ENCODE results near the gene NBPF4.
"Not testable (repeated sequence)": the region's sequence is repeated elsewhere in the genome, so short reads cannot be mapped to it uniquely, and the experiment has no call there.

The NBPF4 gene

GRCh38 chr1:108227772-108228171 lies 16.1 kb downstream of the NBPF4 start:
- H3K4me1 ChIP-seq (ENCODE audit: control insufficient read depth, insufficient read depth, low read length); H3K27ac ChIP-seq (ENCODE audit: low read depth, low read length); H3K9ac ChIP-seq (ENCODE audit: low read length); H3K27me3 ChIP-seq (ENCODE audit: control insufficient read depth, insufficient read depth, low read length); H3K4me3 ChIP-seq (ENCODE audit: low read length); H3K36me3 ChIP-seq (ENCODE audit: control insufficient read depth, insufficient read depth, low read length): not testable (repeated sequence)

DNA sequence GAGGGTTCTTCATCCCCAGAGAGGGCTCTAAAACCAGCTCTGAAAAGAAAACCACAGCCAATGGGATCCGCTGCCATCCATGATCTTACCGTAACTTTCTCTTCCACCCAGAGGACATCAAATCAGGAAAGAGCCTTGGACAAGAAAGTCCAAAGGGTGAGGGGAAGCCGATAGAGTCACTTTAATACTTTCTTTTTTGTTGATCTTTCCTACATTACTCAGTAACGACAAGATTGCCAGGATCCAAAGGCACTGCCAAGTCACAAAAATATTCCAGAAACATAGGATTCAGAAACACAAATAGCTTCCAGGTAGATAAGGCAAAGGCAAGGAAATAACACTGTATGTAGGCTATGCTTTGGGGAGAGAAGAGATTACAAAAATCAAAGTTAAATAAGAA lies 17.0 kb downstream of the NBPF4 start:
- not testable (repeated sequence) for H3K27ac ChIP-seq (ENCODE audit: low read depth, low read length); H3K36me3 ChIP-seq (ENCODE audit: control insufficient read depth, insufficient read depth, low read length)

GRCh38 chr1:108223226-108223625 lies 20.6 kb downstream of the NBPF4 start:
- H3K27me3 ChIP-seq (ENCODE audit: control insufficient read depth, insufficient read depth, low read length); H3K4me1 ChIP-seq (ENCODE audit: control insufficient read depth, insufficient read depth, low read length); H3K9ac ChIP-seq (ENCODE audit: low read length); H3K27ac ChIP-seq (ENCODE audit: low read depth, low read length); H3K36me3 ChIP-seq (ENCODE audit: control insufficient read depth, insufficient read depth, low read length); H3K4me3 ChIP-seq (ENCODE audit: low read length): not testable (repeated sequence)

More for the DNA sequence above, 17.0 kb downstream of the NBPF4 start:
- not testable (repeated sequence) for H3K4me1 ChIP-seq (ENCODE audit: control insufficient read depth, insufficient read depth, low read length); H3K4me3 ChIP-seq (ENCODE audit: low read length); H3K9ac ChIP-seq (ENCODE audit: low read length); H3K27me3 ChIP-seq (ENCODE audit: control insufficient read depth, insufficient read depth, low read length)

- not testable (repeated sequence) for H3K4me3 ChIP-seq (ENCODE audit: low read length)
Observed at GRCh38 chr1:108217515-108218174, 26.2 kb downstream of the NBPF4 start.

GRCh38 chr1:108217007-108217406 lies 26.9 kb downstream of the NBPF4 start:
- H3K9ac ChIP-seq (ENCODE audit: low read length); H3K4me1 ChIP-seq (ENCODE audit: control insufficient read depth, insufficient read depth, low read length); H3K36me3 ChIP-seq (ENCODE audit: control insufficient read depth, insufficient read depth, low read length); H3K4me3 ChIP-seq (ENCODE audit: low read length); H3K27ac ChIP-seq (ENCODE audit: low read depth, low read length); H3K27me3 ChIP-seq (ENCODE audit: control insufficient read depth, insufficient read depth, low read length): not testable (repeated sequence)

More at GRCh38 chr1:108217515-108218174, 26.2 kb downstream of the NBPF4 start:
- not testable (repeated sequence) for H3K27ac ChIP-seq (ENCODE audit: low read depth, low read length); H3K27me3 ChIP-seq (ENCODE audit: control insufficient read depth, insufficient read depth, low read length); H3K4me1 ChIP-seq (ENCODE audit: control insufficient read depth, insufficient read depth, low read length); H3K36me3 ChIP-seq (ENCODE audit: control insufficient read depth, insufficient read depth, low read length); H3K9ac ChIP-seq (ENCODE audit: low read length)

DNA sequence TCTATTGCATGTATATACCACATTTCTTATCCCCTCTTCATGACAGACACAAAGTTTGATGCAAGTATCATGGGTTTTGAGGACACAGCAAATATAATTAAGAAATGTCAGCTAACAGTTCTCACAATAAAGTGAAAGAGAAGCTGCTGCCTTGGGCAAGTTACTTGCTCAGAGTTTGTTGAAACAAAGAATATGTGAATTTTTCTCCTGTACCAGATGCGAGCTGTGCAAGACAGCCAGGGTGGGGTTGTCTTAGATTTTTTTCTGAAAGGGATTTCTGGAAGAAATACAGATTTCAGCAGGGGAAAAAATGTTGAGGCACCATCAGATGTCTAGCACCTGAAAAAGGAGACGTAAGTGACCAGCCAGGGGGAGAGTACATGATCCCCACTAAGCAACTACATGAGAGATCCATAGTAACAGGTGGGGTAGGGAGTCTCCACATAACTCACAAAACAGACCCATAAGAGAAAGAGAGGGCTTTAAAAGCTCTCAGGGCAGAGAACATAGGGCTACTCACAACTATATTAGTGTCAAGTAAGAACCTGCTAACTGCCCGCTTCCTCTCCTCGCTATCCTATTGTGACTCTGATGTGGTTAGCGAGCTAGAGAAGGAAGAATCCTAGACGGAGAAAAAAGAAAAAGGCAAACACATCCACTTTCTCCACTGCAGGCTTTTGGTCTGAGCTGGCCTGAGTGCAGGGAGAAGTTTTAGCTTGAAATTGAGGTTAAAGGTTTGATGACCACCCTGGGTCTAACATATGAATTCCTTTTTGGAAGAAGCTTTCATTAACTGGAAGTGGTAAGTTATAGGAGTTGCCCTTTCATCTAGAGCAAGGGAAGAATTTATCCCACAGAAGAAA lies 27.6 kb downstream of the NBPF4 start:
- H3K27ac ChIP-seq (ENCODE audit: low read depth, low read length); H3K4me1 ChIP-seq (ENCODE audit: control insufficient read depth, insufficient read depth, low read length); H3K9ac ChIP-seq (ENCODE audit: low read length); H3K4me3 ChIP-seq (ENCODE audit: low read length); H3K27me3 ChIP-seq (ENCODE audit: control insufficient read depth, insufficient read depth, low read length); H3K36me3 ChIP-seq (ENCODE audit: control insufficient read depth, insufficient read depth, low read length): not testable (repeated sequence)

- not testable (repeated sequence) for H3K4me3 ChIP-seq (ENCODE audit: low read length); H3K36me3 ChIP-seq (ENCODE audit: control insufficient read depth, insufficient read depth, low read length); H3K4me1 ChIP-seq (ENCODE audit: control insufficient read depth, insufficient read depth, low read length); H3K27ac ChIP-seq (ENCODE audit: low read depth, low read length); H3K9ac ChIP-seq (ENCODE audit: low read length); H3K27me3 ChIP-seq (ENCODE audit: control insufficient read depth, insufficient read depth, low read length)
Observed at GRCh38 chr1:108214641-108215465, 29.0 kb downstream of the NBPF4 start.

- Histone ChIP-seq H3K9ac (ENCODE audit: low read length) (no peak overlapping the region), H3K27ac (ENCODE audit: low read depth, low read length) (no peak overlapping the region), H3K36me3 (ENCODE audit: control insufficient read depth, insufficient read depth, low read length) (no peaks in the 10 kb centered on the region), H3K4me1 (ENCODE audit: control insufficient read depth, insufficient read depth, low read length) (no peaks in the 10 kb centered on the region), H3K27me3 (ENCODE audit: control insufficient read depth, insufficient read depth, low read length) (no peaks in the 10 kb centered on the region), H3K4me3 (ENCODE audit: low read length) (no peak overlapping the region)
Observed at GRCh38 chr1:108211014-108211413, 32.9 kb downstream of the NBPF4 start.

DNA sequence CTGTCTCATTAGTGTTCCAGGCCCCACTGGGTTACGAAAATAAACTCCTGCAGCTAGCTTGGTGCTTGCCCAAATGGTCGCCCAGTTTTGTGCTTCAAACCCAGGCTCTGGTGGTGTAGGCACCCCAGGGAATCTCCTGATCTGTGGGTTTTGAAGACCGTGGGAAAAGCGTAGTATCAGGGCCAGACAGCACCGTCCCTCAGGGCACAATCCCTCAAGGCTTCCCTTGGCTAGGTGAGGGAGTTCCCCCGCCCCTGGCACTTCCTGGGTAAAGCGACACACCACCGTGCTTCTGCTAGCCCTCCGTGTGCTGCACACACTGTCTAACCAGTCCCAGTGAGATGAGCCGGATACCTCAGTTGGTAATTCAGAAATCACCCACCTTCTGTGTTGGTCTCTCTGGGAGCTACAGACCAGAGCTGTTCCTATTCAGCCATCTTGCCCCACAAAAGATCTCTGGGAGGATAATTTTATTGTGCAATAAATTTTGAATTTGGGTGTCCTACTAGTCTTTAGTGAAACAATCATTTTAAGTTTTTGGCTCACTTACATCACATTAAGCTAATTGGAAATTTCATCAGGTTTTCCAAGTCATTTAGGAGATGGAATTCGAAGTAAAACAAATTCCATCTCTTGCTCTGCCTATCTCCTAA lies 34.3 kb downstream of the NBPF4 start:
- no peak overlapping the region for H3K4me3 ChIP-seq (ENCODE audit: low read length)
- no peaks in the 10 kb centered on the region for H3K4me1 ChIP-seq (ENCODE audit: control insufficient read depth, insufficient read depth, low read length)
- H3K9ac ChIP-seq (ENCODE audit: low read length), result no peak overlapping the region
- no peaks in the 10 kb centered on the region for H3K36me3 ChIP-seq (ENCODE audit: control insufficient read depth, insufficient read depth, low read length)
- H3K27me3 ChIP-seq (ENCODE audit: control insufficient read depth, insufficient read depth, low read length), result no peaks in the 10 kb centered on the region
- H3K27ac ChIP-seq (ENCODE audit: low read depth, low read length), result no peak overlapping the region

GRCh38 chr1:108208724-108209446 lies 35.0 kb downstream of the NBPF4 start:
- Histone ChIP-seq H3K27me3 (ENCODE audit: control insufficient read depth, insufficient read depth, low read length) (no peaks in the 10 kb centered on the region), H3K4me3 (ENCODE audit: low read length) (no peak overlapping the region), H3K27ac (ENCODE audit: low read depth, low read length) (no peak overlapping the region), H3K36me3 (ENCODE audit: control insufficient read depth, insufficient read depth, low read length) (no peaks in the 10 kb centered on the region), H3K9ac (ENCODE audit: low read length) (no peak overlapping the region), H3K4me1 (ENCODE audit: control insufficient read depth, insufficient read depth, low read length) (no peaks in the 10 kb centered on the region)

GRCh38 chr1:108203582-108203981 lies 40.3 kb downstream of the NBPF4 start:
- not testable (repeated sequence) for H3K27ac ChIP-seq (ENCODE audit: low read depth, low read length); H3K27me3 ChIP-seq (ENCODE audit: control insufficient read depth, insufficient read depth, low read length); H3K4me1 ChIP-seq (ENCODE audit: control insufficient read depth, insufficient read depth, low read length); H3K36me3 ChIP-seq (ENCODE audit: control insufficient read depth, insufficient read depth, low read length); H3K9ac ChIP-seq (ENCODE audit: low read length); H3K4me3 ChIP-seq (ENCODE audit: low read length)

Measured in rectal smooth muscle tissue (tissue), 1 donor.